G401 (cell line): Measurements from ENCODE around the gene NPHS1. TPM values are rescaled to one million over a fixed set of nuclear protein-coding genes. Genes with fewer than 3 reads are reported as not detected.
"Not testable (repeated sequence)": the region's sequence is repeated elsewhere in the genome, so short reads cannot be mapped to it uniquely, and the experiment has no call there.

Experiments
- DNase-seq: peaks from one replicate; pipeline ENCODE4 v3.0.0-alpha.2; 2015; ENCODE audit warnings: low spot score
- in situ Hi-C: cut with HindIII; loops from 2 replicates; pipeline ENCODE4 v1.10.0; 2016; ENCODE audit warnings: low sequenced_read_pairs, mixed read lengths
- total RNA-seq: library from RNA; depleted of rRNA; stranded (reverse); fragments of >200 nt; shearing (Covaris generic); gene quantifications from 2 replicates; pipeline ENCODE4 v1.2.3, GENCODE V29; 2014; rRNA removed

Gene NPHS1, protein sequence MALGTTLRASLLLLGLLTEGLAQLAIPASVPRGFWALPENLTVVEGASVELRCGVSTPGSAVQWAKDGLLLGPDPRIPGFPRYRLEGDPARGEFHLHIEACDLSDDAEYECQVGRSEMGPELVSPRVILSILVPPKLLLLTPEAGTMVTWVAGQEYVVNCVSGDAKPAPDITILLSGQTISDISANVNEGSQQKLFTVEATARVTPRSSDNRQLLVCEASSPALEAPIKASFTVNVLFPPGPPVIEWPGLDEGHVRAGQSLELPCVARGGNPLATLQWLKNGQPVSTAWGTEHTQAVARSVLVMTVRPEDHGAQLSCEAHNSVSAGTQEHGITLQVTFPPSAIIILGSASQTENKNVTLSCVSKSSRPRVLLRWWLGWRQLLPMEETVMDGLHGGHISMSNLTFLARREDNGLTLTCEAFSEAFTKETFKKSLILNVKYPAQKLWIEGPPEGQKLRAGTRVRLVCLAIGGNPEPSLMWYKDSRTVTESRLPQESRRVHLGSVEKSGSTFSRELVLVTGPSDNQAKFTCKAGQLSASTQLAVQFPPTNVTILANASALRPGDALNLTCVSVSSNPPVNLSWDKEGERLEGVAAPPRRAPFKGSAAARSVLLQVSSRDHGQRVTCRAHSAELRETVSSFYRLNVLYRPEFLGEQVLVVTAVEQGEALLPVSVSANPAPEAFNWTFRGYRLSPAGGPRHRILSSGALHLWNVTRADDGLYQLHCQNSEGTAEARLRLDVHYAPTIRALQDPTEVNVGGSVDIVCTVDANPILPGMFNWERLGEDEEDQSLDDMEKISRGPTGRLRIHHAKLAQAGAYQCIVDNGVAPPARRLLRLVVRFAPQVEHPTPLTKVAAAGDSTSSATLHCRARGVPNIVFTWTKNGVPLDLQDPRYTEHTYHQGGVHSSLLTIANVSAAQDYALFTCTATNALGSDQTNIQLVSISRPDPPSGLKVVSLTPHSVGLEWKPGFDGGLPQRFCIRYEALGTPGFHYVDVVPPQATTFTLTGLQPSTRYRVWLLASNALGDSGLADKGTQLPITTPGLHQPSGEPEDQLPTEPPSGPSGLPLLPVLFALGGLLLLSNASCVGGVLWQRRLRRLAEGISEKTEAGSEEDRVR (N-terminal part only)
- total RNA-seq, result 0.18 TPM in 1 of 2 replicates, not detected in the other

DNA sequence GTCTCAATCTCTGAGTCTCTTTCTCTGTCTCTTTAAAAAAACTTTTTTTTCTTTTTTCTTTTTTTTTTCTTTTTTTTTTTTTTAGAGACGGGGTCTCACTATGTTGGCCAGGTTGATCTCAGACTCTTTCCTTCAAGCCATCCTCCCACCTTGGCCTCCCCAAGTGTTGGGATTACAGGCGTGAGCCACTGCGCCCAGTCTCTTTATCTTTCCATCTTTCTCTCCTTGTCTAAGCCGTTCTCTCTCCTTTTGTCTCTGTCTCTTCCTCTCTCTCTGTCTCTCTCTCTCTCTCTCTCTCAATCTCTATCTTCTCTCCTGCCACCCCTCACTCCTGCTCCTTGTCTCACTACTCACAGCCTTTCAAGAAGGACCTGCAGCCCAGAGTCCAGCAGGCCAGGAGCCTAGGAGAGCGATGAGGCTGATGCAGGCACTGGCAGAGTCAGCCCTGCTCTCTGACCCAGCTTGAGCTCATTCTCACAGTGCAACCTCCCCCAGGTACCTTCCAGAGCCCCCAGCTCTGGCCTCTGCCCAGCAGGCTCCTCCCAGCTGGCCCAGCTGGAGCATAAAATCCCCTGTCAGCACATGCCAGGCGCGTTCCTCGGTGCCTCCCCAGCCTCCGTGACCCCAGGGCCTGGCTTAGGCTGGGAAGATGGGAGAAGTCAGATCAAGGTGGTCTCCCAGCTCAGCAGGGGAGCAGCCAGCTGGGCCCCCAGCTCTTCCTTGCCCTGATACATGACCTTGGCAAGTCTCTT lies at the start of gene NPHS1:
NPHS1 (minus strand) TSS at position 476 of the 752 bp plus-strand sequence. CDS start 667 bp downstream, outside the sequence.
- DNase-seq, result no peak
- in situ Hi-C loops, result loop anchor here (5.0 kb wide), 1 partner anchor 50 kb away; the partner anchor contains the start of genes HCST and NFKBID

GRCh38 chr19:35901055-35901644 lies 48.8 kb upstream of the NPHS1 start:
- in situ Hi-C loops, result loop anchor here (5.0 kb wide), 1 partner anchor 49 kb away; the partner anchor contains the start of gene NPHS1
- no peak for DNase-seq

- in situ Hi-C loops, result loop anchor here (5.0 kb wide), 1 partner anchor 47 kb away; the partner anchor contains the start of gene NPHS1
- peak; percentile 93 for DNase-seq
Measured at GRCh38 chr19:35899547-35900214, 47.4 kb upstream of the NPHS1 start.

- no peak for DNase-seq
- in situ Hi-C loops, result no loop called here
Measured at GRCh38 chr19:35898499-35898809, 46.1 kb upstream of the NPHS1 start.

DNA sequence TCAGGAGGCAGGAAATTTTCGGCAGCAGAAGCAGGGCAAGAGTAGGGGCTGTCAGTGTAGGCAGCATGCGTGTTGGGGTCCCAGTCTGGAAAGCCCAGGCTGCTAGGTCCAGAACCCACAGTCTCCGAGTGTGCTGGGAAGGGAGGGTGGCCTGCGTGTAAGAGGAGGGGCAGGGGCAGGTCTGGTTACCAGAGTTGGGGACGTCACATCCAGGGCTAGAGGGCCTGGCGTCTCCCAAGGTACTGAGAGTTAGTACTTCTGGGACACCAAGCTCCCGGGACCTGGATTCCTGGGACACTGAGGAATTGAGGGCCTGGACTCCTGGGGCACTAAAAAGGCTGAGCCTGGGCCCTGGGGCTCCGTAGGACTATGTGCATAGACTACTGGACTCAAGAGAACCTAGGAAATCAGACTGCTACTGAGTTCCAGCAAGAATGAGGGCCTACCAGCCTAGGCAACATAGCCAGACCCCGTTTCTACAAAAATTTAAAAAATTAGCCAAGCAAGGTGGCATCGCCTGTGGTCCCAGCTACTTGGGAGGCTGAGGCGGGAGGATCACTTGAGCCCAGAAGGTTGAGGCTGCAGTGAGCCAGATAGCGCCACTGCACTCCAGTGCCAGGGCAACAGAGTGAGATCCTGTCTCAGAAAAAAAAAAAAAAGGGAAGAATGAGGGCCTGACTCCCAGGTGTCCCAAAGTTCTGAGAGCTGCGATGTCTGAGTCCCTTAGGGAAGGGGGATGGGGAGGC lies 45.6 kb upstream of the NPHS1 start:
- in situ Hi-C loops, result no loop called here
- no peak for DNase-seq

GRCh38 chr19:35896643-35897040 lies 44.3 kb upstream of the NPHS1 start:
- no peak for DNase-seq
- in situ Hi-C loops, result no loop called here

DNA sequence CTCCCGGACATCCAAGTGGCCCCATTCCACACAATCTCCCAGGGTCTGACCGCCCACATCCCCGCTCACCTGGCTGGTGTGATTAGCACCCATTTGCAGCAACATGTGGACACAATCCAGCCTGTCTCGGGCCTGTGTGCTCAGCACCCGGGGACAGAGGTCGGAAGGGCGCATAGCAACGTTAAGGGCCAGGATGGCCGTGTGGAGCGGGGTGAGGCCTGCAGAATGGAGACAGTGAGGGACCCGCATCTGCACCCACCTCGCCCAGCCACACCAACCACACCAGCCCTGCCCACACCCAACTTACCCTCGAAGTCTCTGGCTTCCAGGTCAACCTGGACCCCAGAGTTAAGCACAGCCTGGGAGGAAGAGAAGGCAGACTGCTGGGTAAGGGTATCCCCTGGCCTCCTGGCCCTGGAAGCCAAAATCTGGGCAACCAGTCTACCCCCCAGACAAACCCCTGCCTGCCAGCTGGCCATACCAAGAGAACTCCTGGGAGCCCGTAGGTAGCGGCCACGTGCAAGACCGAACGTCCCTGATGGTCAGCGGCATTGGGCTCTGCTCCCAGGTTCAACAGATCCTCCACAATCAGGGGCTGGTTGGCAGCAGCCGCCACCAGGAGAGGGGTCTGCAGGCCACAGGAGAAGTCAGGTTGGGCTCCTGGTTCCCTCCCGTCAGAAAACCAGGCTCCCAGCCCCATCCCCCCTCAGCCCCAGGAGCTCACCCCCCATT lies 43.8 kb upstream of the NPHS1 start:
- no peak for DNase-seq
- in situ Hi-C loops, result no loop called here

DNA sequence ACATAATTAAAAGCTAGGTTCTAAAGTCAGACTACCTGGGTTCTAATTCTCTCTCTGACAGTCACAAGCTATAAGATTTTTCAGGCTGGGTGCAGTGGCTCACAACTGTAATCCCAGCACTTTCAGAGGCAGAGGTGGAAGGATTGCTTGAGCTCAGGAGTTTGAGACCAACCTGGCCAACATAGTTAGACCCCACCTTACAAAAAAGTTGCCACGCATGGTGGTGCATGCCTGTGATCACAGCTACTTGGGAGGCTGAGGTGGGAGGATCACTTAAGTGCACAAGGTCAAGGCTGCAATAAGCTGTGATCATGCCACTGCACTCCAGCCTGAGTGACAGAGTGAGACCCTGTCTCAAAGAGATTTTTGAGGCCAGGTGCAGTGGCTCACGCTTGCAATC lies 42.0 kb upstream of the NPHS1 start:
- in situ Hi-C loops, result no loop called here

DNA sequence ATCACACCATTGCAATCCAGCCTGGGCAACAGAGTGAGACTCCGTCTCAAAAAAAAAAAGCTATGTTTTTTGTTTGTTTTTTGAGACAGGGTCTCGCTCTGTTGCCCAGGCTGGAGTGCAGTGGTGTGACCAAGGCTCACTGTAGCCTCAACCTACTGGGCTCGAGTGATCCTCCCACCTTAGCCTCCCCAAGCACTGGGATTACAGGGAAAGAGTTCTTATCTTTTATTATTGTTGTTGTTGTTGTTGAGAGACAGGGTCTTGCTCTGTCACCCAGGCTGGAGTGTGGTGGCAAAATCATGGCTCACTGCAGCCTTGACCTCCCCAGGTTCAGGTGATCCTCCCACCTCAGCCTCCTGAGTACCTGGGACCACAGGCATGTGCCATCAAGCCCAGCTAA lies 39.5 kb upstream of the NPHS1 start:
- in situ Hi-C loops, result not testable (repeated sequence)

More for the DNA sequence above, 42.0 kb upstream of the NPHS1 start:
- DNase-seq, result no peak

DNA sequence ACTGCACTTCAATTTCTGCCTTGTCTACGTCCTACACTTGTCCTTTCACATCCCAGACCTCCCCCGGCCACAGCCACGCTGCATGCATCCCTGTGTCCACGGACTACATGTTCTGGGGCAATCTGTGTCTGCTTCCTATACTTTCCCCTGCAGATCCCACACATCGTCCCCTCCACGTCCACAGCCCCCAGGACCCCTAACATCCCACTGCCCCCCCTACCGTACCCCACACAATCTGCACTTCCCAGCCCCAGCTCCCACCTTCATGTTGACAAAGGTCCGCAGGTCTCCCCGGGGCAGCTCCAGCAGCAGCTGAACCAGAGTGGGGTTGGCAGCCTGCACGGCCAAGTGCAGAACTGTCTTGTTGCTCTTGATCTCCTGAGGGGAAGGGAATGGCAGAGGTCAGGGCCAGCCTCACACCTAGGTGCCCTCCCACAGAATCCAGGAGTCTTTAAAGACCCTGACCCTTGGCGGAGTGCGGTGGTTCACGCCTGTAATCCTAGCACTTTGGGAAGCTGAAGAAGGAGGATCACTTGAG lies 37.9 kb upstream of the NPHS1 start:
- DNase-seq, result no peak
- in situ Hi-C loops, result no loop called here

More for the DNA sequence above, 39.5 kb upstream of the NPHS1 start:
- DNase-seq, result not testable (repeated sequence)

GRCh38 chr19:35889370-35890112 lies 37.2 kb upstream of the NPHS1 start:
- in situ Hi-C loops, result no loop called here

DNA sequence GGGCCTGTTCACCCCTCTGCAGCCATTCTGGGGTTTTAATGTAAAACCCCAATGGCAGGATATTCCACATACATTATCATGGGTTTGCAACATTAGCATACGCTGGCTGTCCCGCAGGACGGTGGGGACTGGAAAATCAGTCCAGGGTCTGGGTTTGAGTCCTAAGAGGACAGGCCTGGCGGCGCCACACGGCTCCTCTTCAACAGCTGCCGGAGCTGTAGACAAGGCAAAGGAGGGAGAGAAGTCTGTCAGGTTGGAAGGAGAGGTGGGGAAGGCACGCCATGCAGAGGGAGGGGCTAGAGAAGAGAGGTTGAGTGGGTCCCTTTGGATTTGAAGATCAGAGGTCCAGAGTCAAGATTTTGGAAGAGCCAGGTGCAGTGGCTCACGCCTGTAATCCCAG lies 36.1 kb upstream of the NPHS1 start:
- in situ Hi-C loops, result no loop called here
- no peak for DNase-seq

More at GRCh38 chr19:35889370-35890112, 37.2 kb upstream of the NPHS1 start:
- DNase-seq, result no peak

- in situ Hi-C loops, result no loop called here
- no peak for DNase-seq
Measured at GRCh38 chr19:35887197-35887596, 34.9 kb upstream of the NPHS1 start.

DNA sequence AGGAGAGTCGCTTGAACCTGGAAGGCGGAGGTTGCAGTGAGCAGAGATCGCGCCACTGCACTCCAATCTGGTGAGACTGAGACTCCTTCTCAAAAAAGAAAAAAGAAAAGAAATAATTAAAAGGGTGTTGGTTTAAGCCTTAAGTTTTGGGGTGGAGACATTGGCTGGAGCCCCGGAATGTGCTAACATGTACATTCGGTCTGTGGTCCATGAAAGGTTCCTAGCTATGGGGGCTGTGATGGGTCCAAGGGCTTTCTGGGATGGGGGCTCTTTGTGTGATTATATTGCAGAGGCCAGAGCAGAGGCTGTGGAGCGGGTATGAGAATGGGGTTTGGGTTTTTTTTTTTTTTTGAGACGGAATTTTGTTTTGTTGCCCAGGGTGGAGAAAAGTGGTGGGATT lies 33.6 kb upstream of the NPHS1 start:
- in situ Hi-C loops, result no loop called here
- no peak for DNase-seq

- no peak for DNase-seq
- in situ Hi-C loops, result no loop called here
Measured at GRCh38 chr19:35885225-35885738, 33.0 kb upstream of the NPHS1 start.

DNA sequence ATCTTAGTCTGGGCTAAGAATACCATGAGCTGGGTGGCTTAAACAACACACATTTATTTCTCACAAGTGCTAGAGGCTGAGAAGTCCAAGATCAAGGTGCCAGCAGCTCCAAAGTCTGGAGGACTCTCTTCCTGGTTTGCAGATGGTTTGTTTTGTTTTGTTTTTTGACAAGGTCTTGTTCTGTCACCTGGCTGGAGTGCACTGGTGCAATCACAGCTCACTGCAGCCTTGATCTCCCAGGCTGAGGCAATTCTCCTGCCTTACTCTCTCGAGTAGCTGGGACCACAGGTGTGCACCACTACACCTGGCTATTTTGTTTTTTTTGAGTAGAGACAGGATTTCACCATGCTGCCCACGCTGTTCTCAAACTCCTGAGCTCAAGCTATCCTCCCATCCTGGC lies 31.6 kb upstream of the NPHS1 start:
- no peak for DNase-seq
- in situ Hi-C loops, result no loop called here
